Measurements from ENCODE around the gene SLAMF9. TPM values are rescaled to one million over a fixed set of nuclear protein-coding genes. Genes with fewer than 3 reads are reported as not detected.

SLAMF9 gene
- total RNA-seq, 2 experiments from 2014 or later, result not detected

DNA sequence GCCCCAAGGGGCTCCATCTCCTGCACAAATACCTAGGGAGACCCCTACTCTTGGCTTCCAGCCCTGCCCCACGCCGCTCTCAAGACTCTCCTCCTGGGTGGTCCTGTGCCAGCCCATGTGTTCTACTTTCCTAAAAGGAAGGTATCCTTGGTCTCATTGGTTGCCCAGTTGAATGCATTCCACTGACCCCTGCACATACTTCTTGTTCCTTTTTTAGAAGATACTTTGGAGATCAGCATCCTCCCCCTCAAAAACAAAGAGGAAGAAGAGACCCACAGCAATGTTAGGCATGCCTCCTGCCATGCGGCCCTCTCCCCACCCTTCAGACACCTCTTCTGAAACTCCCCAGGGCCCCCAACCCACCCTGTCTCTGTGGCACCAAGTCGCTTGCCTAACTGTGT lies 4.1 kb downstream of the SLAMF9 start:
- no peak overlapping the region for H3K4me3 Mint-ChIP-seq
- no peak for DNase-seq
- H3K9me3 Mint-ChIP-seq, result no peaks in the 10 kb centered on the region
- H3K4me1 Mint-ChIP-seq, result peaks cover 5% of the 10 kb centered on the region
- ChIA-PET POLR2A (no interaction called here), CTCF (interaction anchor here (1.7 kb wide), 1 partner anchor 56 kb away, joined by 5 read pairs; no protein-coding TSS in a partner anchor)
- H3K36me3 Mint-ChIP-seq (ENCODE audit: low read depth), result no peaks in the 10 kb centered on the region
- H3K27me3 Mint-ChIP-seq, result peaks cover 66% of the 10 kb centered on the region
- no peak overlapping the region for H3K27ac Mint-ChIP-seq

DNA sequence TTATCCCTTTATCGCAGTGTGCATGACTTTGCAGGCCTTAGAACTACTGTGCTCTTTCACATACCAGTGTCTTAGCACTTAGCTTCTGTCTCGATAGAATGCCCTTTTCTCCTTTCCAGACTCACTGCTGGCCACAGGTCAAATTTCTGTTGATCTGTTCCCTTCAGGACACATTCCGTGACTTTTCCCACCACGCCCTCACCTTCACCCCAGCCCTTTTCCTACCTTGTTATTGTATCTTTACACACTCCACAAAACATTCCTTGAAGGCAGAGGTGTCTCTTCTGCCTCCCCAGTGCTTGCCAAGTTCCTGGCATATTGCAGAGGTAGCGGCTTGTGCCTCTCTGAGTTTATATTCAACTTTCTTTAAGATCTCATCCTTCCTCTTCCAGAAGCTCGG lies 4.9 kb downstream of the SLAMF9 start:
- no peak overlapping the region for H3K27ac Mint-ChIP-seq
- peaks cover 5% of the 10 kb centered on the region for H3K4me1 Mint-ChIP-seq
- H3K36me3 Mint-ChIP-seq (ENCODE audit: low read depth), result no peaks in the 10 kb centered on the region
- DNase-seq, result no peak
- ChIA-PET CTCF (interaction anchor here (1.7 kb wide), 1 partner anchor 57 kb away, joined by 5 read pairs; no protein-coding TSS in a partner anchor), POLR2A (no interaction called here)
- no peak overlapping the region for H3K4me3 Mint-ChIP-seq
- no peaks in the 10 kb centered on the region for H3K9me3 Mint-ChIP-seq
- H3K27me3 Mint-ChIP-seq, result peaks cover 71% of the 10 kb centered on the region

DNA sequence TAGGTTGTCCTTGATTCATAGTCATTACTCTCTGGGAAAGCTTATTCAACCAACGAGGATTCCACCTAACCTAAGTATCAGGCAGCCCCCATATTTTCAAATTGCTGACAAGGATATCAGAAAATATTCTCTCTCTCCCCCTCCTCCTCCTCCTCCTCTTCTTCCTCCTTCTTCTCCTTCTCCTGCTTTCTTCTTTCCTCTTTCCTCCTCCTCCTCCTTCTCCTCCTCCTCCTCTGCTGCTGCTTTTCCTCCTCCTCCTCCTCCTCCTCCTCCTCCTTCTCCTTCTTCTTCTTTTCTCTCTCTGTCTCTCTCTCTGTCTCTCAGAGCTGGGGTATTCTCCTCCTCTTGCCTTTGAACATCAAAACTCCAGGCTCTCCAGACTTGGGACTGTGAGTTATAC lies 6.1 kb downstream of the SLAMF9 start:
- Mint-ChIP-seq H3K4me1 (peaks cover 5% of the 10 kb centered on the region), H3K36me3 (ENCODE audit: low read depth) (no peaks in the 10 kb centered on the region), H3K4me3 (no peak overlapping the region), H3K27me3 (peaks cover 73% of the 10 kb centered on the region), H3K9me3 (no peaks in the 10 kb centered on the region), H3K27ac (no peak overlapping the region)
- no peak for DNase-seq
- ChIA-PET CTCF (no interaction called here), POLR2A (no interaction called here)

DNA sequence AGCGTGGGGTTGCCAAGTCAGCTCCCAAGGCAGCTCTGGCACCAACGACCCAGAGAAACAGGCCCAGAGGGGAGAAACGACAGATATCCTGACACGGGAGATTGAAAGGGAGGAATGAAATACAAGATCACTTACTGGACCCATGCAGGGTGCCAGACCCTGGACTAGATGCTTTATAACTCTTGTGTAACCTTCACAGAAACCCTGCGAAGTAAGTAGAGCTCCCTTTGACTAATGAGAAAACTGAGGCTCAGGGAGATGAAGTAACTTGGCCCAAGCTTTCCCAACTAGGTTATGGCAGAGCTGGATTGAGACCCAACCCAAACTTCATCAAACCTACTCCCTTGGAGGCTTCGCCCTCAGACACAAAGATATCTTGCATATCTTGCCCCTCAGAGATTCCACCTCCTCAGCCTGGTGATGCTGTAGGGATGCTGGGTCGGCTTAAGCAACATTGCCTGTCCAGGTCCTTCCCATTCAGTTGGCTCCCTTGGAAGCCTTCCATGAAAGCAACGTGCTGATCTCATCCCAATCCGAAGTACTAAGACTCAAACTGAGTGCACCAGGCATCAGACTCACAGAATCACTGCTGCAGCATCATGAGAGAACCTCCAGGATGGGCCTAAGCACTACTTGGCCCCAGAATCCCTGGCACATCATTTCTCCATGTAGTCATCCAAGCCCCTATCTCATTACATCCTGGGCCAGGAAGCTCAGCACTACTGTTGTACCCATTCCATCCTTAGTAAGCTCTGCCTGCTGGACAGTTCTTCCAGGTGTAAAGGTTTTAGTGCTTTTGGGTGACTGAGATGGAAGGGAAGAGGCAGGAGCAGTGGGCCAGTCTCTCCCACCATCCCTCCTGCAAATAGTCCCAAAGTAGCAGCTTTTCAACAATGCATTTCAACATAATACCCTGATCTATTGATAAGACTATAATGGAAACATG lies 7.5 kb downstream of the SLAMF9 start:
- peaks cover 5% of the 10 kb centered on the region for H3K4me1 Mint-ChIP-seq
- CTCF ChIA-PET, result interaction anchor here (1.0 to 1.5 kb wide), 2 partner anchors 54 to 59 kb away, joined by 3 to 4 read pairs; no protein-coding TSS in a partner anchor
- H3K9me3 Mint-ChIP-seq, result no peaks in the 10 kb centered on the region
- no peaks in the 10 kb centered on the region for H3K36me3 Mint-ChIP-seq (ENCODE audit: low read depth)
- H3K27me3 Mint-ChIP-seq, result peaks cover 68% of the 10 kb centered on the region
- H3K4me3 Mint-ChIP-seq, result no peak overlapping the region
- POLR2A ChIA-PET, result no interaction called here
- DNase-seq, result no peak
- no peak overlapping the region for H3K27ac Mint-ChIP-seq

DNA sequence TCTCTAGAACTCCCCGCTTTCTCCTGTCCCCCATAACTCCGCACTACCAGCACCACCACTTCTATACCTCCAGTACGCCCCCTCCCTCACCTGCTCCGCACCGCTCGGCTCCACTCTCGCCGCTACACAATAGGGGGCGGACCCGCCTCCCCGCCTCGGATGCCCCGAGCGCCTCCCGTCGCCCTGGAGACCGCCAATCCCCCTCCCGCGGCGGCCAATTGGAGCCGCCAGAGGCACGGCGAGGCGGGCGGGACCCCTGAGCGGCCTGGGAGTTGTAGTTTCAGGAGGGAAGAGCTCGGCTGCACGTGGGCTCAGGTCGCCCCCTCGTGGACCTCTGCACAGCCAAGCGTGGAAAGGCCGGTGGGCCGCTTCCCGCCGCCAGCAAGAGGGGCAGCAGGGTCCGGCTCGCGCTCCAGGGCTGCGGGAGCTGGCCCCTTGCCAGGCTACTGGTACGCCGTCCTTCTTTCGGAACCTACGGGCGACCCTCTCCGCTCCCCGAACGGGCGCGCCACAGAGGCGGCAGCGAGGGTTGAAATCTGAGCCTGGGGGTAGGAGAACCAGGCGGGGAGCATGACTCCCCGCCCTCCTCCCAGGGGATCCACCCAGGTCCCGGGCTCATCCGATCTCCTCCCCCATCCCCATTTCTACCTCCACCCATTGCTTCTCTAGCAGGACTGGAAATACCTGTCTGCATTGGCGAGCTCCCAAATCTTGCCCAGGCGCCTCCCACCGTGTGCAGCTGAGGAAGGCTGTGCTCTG lies 8.4 kb downstream of the SLAMF9 start, which contains the start of gene IGSF9:
TSS of gene IGSF9 (minus strand) at position 131 of the 759 bp plus-strand sequence. CDS start 2,159 bp downstream, outside the sequence.
- peak; percentile 42 for DNase-seq
- no peaks in the 10 kb centered on the region for H3K36me3 Mint-ChIP-seq (ENCODE audit: low read depth)
- no peak within 1 kb of the TSS for H3K27ac Mint-ChIP-seq
- POLR2A ChIA-PET, result no interaction called here
- no peak within 1 kb of the TSS for H3K4me3 Mint-ChIP-seq
- H3K27me3 Mint-ChIP-seq, result peaks cover 63% of the 10 kb centered on the region
- H3K4me1 Mint-ChIP-seq, result peaks cover 5% of the 10 kb centered on the region
- CTCF ChIA-PET, result interaction anchor here (1.0 to 1.5 kb wide), 3 partner anchors 8 to 60 kb away, joined by 3 to 4 read pairs (median 3); no protein-coding TSS in a partner anchor
- no peaks in the 10 kb centered on the region for H3K9me3 Mint-ChIP-seq

DNA sequence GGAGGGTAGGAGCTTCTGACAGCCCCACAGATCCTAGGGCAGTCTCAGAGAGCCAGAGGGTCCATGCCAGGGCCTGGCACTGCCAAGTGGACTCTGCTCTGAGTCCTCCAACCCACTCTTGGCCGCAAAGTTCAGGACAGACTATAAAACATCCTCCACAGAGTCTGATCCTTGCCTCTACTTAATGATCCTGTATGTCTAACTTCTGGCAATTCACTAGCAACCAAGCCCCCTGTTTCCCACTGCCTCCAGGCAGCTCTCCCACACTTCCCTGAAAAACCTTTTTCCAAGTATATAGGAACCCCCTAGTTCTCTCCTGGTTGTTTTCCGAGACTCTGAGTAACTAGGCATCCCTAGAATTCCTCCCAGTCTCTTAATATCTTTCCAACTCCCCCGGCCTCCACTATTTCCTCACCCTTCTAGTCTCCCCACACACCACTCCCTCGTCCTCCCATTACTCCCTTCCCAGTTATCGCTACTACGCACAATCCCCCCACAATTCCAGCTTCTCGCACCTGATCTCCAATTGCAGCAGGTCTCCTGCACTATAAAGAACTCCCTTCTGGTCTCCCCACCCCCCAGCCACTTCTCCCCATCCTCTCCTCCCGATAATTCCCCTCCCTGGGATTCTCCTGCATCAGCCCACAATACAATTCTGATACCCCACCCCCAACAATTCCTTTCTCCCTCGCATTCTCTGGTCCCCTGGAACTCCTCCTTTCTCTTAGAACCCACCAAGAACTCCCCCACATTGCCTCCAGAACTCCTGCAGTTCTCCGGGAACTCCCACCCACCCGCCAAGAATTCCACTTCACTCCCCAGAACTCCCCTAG lies 9.2 kb downstream of the SLAMF9 start:
- H3K27ac Mint-ChIP-seq, result no peak overlapping the region
- no peaks in the 10 kb centered on the region for H3K9me3 Mint-ChIP-seq
- ChIA-PET CTCF (interaction anchor here (1.0 kb wide), 2 partner anchors 8 to 61 kb away, joined by 3 read pairs; no protein-coding TSS in a partner anchor), POLR2A (no interaction called here)
- H3K27me3 Mint-ChIP-seq, result peaks cover 62% of the 10 kb centered on the region
- H3K36me3 Mint-ChIP-seq (ENCODE audit: low read depth), result no peaks in the 10 kb centered on the region
- DNase-seq, result no peak
- no peak overlapping the region for H3K4me3 Mint-ChIP-seq
- peaks cover 5% of the 10 kb centered on the region for H3K4me1 Mint-ChIP-seq

DNA sequence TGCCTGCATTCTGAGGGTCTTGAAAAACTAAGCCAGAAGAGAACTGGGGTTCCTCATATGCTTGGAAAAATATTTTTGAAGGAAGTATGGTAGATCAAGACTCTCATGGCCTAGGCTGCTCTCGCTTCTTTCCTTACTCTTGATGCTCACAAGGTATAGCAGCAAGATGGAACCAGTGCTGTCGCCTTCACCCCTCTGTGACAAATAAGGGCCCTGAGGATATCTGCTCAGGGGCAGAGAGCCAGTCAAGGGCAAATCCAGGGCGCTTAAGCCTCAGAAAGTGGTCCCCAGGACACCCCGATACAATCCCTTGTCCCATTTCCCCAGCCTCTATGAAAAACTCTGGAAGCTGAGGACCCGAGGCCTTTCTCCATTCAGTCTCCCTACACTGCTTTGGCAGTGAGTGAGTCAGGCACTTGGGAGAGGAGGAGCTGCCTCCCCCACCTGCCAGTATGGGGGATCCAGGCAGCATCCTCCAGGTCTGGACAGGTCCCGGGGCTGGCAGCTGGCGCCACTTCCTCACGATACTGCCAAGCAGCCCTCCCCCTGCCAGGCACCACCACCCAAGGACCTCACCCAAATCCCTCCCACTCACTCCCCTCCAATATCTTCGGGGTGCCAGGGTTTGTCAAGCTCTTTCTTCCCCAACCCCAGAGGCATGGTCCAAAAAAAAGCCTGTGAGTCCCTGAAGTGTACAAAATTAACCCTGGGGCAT lies 10.0 kb downstream of the SLAMF9 start:
- Mint-ChIP-seq H3K9me3 (no peaks in the 10 kb centered on the region), H3K4me1 (peaks cover 5% of the 10 kb centered on the region), H3K36me3 (ENCODE audit: low read depth) (no peaks in the 10 kb centered on the region), H3K27me3 (peaks cover 59% of the 10 kb centered on the region), H3K4me3 (no peak overlapping the region), H3K27ac (no peak overlapping the region)
- ChIA-PET POLR2A (no interaction called here), CTCF (no interaction called here)
- no peak for DNase-seq

DNA sequence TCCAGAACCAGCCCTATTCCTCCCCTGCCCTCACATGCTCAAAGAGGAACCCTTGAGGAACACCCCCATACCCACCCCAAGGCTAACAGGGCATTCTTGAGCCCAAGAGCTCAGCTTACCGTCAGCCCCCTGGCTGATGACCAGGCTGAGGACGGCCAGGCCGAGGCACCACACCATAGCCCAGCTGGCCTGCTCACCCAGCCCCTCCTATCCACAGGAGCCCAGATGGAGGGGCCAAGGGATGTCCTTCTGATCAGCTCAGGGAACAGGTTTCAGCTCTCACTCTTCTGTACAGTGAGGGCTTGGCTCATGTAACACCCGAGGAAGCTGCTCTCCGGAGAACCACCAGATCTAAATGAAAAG lies 10.8 kb downstream of the SLAMF9 start:
- H3K4me1 Mint-ChIP-seq, result peaks cover 12% of the 10 kb centered on the region
- ChIA-PET CTCF (no interaction called here), POLR2A (interaction anchor here (0.9 kb wide), 1 partner anchor 20 kb away, joined by 3 read pairs; no protein-coding TSS in a partner anchor)
- no peak overlapping the region for H3K27ac Mint-ChIP-seq
- H3K4me3 Mint-ChIP-seq, result no peak overlapping the region
- no peaks in the 10 kb centered on the region for H3K36me3 Mint-ChIP-seq (ENCODE audit: low read depth)
- no peak for DNase-seq
- no peaks in the 10 kb centered on the region for H3K9me3 Mint-ChIP-seq
- peaks cover 59% of the 10 kb centered on the region for H3K27me3 Mint-ChIP-seq

DNA sequence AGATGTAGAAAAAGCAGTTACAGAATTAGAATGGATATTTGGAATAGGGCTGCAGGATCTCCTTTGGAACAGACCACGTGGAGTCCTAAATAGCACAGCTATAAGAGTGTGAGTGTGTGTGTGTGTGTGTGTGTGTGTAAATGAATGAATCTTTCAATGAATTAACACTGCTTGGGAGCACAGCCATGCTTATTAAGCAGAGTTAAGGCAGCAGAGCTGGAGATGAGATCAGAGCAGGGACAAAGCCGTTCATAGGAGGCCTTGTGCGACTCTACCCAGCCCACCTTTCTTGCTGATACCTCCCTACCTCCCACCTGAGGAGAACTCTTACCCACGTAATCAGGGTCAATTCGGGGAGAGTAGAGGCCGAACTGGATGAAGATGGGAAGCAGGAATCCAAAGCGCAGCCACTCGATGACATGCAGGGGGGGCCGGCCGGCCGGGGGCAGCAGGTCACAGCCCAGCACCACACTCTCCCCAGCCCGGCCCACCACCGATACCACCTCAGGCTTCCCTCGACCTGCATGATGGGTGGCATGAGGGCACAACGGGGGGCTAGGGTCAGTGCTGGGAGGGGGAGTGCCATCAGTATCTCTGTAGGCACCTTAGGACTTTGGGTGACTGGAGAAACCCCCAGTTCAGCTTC lies 11.3 kb downstream of the SLAMF9 start:
- POLR2A ChIA-PET, result interaction anchor here (0.9 kb wide), 1 partner anchor 20 kb away, joined by 3 read pairs; no protein-coding TSS in a partner anchor
- Mint-ChIP-seq H3K4me3 (no peak overlapping the region), H3K9me3 (no peaks in the 10 kb centered on the region), H3K27ac (no peak overlapping the region), H3K27me3 (peaks cover 56% of the 10 kb centered on the region), H3K36me3 (ENCODE audit: low read depth) (no peaks in the 10 kb centered on the region), H3K4me1 (peaks cover 17% of the 10 kb centered on the region)
- no peak for DNase-seq
- CTCF ChIA-PET, result no interaction called here

DNA sequence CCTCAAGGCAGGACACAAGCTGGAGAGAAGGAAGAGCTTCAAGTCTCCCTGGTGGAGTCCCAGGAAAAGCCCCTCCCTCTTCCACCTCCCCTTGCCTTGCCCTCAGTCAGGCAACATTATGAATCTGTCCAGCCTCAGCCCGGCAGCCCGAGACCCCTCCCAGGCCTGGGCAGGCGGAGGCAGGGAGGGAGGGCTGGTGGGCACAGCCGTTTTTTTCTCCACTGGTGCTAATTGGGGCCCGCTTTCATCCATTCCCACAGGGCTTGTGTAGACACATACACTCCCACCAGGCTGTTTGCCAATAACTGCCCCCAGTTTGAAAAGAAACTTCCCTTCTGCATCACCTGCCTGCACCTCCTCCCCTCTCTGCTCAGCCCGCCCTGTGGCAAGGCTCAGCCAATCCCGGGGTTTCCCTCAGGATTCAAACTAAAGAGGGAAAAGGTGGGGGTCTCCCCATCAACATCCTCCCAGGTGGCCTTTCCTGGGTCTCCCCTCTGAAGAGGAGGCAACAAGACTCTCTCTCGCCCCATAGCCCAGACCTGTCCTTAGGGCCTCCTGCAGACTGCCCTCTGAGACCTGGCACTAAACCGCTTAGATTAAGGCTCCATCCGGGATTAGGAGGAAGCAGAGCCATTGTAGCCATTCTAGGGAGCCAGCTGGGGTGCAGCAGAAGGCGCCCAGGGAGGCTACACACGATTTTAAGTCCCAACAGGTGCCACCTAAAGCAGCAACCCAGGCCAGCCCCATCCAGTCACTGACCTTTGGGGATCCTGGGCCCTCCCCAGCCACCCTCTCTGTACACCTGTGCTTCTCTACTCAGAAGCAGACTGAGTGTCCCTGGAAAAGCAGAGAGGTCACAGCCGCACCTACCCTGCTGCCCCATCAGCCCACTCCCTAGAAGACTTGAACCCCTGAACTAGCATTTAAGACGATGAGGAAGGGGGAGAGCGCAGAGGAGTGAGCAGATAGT lies 12.2 kb downstream of the SLAMF9 start:
- no peaks in the 10 kb centered on the region for H3K9me3 Mint-ChIP-seq
- CTCF ChIA-PET, result interaction anchor here (1.1 to 9.9 kb wide), 2 partner anchors 64 to 137 kb away, joined by 4 to 160 read pairs; no protein-coding TSS in a partner anchor
- POLR2A ChIA-PET, result no interaction called here
- DNase-seq, result no peak
- H3K27me3 Mint-ChIP-seq, result peaks cover 50% of the 10 kb centered on the region
- no peak overlapping the region for H3K4me3 Mint-ChIP-seq
- no peaks in the 10 kb centered on the region for H3K36me3 Mint-ChIP-seq (ENCODE audit: low read depth)
- H3K27ac Mint-ChIP-seq, result no peak overlapping the region
- H3K4me1 Mint-ChIP-seq, result peaks cover 26% of the 10 kb centered on the region

DNA sequence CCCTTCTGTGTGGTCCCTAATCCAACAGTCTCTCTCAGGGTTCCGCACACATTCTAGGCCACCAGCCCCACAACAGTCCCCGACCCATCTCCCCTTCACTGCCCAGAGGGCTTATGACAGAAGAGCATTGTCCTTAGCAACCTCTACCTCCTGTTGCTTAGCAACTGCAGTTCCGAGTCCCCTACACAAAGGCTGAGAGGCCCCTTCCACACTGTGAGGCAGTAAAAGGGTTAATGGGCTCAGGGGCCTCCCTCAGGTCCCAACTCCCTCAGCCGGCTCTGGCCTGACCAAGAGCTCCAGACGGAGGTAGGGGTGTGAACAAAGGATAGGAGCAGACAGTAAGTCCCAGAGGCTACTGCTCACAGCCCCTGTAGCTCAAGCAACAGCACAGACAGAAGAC lies 12.9 kb downstream of the SLAMF9 start:
- H3K4me3 Mint-ChIP-seq, result no peak overlapping the region
- POLR2A ChIA-PET, result interaction anchor here (9.3 kb wide), 1 partner anchor 17 kb away, joined by 56 read pairs; the partner anchor contains the start of gene TAGLN2
- H3K27ac Mint-ChIP-seq, result no peak overlapping the region
- no peak for DNase-seq
- H3K27me3 Mint-ChIP-seq, result peaks cover 42% of the 10 kb centered on the region
- peaks cover 32% of the 10 kb centered on the region for H3K4me1 Mint-ChIP-seq
- CTCF ChIA-PET, result interaction anchor here (1.1 to 9.9 kb wide), 2 partner anchors 65 to 138 kb away, joined by 4 to 160 read pairs; no protein-coding TSS in a partner anchor
- no peaks in the 10 kb centered on the region for H3K9me3 Mint-ChIP-seq
- H3K36me3 Mint-ChIP-seq (ENCODE audit: low read depth), result no peaks in the 10 kb centered on the region

All from activated CD4-positive, alpha-beta memory T cell treated with anti-CD3 and anti-CD28 coated beads, Interleukin-2, amount 10 ng/mL, durations not matched to agents 7 days and 5 days (primary cell).